HG03521 (cell line): ENCODE measurements around the gene SOCS3.

Source experiments
- ATAC-seq: cut with Tn5 transposase; IDR thresholded peaks from one replicate; pipeline ENCODE4 v1.9.1; 2021; ENCODE audit warnings: mild to moderate bottlenecking, moderate library complexity; ENCODE audit not compliant: unreplicated experiment

SOCS3 gene, protein sequence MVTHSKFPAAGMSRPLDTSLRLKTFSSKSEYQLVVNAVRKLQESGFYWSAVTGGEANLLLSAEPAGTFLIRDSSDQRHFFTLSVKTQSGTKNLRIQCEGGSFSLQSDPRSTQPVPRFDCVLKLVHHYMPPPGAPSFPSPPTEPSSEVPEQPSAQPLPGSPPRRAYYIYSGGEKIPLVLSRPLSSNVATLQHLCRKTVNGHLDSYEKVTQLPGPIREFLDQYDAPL

GRCh38 chr17:78359997-78360370, at the start of gene SOCS3:
Gene SOCS3 (minus strand): TSS chr17:78360077. CDS start chr17:78359095, 982 bp downstream.
- ATAC-seq: peak; percentile 42

DNA sequence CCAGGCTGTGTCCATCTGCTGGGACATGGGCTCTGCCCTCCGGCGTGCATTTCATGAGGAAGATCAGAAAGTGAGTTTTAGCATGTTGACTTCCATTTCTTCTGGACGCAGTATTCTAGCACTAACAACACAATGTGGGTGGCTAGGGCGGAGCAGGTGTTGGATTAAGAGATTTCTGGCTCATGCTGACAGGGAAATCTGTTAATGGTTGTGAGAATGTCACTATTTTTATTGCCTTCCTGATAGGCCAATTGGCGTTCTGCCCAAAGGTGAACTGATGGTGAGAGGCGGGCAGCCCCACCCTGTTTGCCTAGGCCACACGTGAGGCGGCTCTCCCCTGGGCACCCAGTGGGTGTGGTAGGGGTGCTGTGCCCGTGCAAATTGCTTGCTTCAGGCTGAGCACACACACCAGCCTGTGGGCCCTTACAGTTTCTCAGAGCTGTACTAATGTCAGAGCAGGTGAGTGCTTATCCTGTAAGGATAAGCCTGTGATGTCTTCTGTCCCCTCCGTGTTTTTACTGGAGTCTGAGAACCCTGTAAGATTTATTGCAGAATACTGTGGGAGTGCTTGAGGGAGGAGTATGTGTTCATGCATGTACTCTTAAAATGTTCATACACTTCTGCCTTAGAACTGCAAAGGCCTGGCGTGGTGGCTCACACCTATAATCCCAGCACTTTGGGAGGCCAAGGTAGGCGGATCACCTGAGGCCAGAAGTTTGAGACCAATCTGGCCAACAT, 49.5 kb upstream of the SOCS3 start:
- ATAC-seq: no peak

- ATAC-seq: no peak
Measured at GRCh38 chr17:78408476-78409050, 48.7 kb upstream of the SOCS3 start.

DNA sequence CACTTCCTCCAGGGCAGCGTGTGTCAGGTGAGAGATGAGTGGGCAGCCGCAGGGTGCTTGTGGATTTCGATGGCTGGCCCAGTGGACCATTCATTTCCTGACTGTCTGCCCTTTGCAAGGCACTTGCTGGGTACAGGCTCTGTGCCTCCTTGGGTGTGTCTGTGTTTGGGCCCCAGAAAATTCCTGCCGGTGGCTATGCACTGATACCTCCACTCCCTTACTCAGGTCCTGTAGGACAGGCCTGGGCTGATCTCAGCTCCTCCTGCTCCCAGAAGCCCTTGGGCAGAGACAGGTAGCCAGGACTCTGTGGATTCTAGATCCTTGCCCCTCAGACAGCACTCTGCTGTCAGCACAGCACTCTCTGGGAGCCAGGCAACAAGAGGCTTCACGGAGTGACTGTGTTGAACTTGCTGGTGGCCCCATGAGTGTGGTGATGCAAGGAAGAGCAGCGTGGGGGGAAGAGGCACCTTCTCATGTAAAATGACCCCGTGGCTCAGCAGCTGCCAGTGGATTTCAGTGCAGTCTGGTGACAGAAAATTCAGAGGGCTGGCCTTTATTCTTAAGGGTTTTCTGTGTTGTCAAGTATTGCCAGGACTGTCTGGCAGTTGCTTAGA, 47.6 kb upstream of the SOCS3 start:
- ATAC-seq: no peak

DNA sequence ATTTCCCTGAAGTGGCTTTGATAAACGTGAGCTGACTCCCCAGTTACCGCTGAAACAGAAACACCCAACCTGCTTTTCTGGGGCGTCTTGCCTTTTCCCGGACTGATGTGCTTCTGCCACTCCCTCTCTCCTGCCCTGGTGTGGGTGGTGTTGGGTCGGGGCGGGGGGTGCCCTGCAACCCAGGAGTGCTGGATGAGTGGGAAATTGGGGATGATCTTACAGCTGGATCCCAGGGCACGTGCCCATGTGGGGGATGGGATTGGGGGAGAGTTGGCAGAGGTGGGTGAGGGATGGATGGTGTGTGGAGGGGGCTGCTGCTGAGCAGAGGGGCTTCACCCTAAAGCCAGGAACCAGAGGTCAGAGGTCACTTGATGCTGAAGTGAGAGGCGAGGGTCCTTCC, 47.0 kb upstream of the SOCS3 start:
- ATAC-seq: no peak

- no peak for ATAC-seq
Measured at GRCh38 chr17:78406396-78406795, 46.5 kb upstream of the SOCS3 start.

DNA sequence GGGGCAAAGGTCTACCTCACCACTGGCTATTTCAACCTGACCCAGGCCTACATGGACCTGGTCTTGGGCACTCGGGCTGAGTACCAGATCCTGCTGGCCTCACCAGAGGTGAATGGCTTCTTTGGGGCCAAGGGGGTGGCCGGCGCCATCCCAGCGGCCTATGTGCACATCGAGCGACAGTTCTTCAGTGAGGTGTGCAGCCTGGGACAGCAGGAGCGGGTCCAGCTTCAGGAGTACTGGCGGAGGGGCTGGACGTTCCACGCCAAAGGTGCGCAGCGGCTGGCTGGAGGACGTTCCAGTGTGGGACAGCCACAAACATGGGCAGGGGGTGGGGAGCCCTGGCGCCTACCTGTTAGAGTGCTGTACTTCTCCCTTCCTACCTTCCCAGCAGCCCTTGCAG, 43.9 kb upstream of the SOCS3 start:
- ATAC-seq: no peak

DNA sequence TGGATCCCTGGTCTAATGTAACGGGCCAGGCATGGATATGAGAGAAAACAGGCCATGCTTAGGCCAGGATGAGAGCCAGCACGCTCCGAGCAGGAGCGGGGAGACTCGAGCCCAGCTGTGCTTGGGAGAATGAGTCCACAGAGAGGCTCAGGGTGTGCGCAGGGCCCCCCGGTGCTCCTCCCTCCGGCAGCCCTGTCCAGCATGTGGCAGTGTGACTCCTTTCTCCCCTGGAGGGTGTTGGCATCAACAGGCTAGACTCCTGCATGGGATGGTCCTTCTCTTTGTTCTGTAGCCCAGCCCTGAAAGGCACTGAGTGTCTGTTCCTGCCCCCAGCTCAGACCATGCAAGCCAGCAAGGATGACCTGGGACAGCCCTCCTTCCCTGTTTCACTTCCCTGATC, 42.0 kb upstream of the SOCS3 start:
- ATAC-seq: no peak

- ATAC-seq: no peak
Measured at GRCh38 chr17:78401246-78401645, 41.4 kb upstream of the SOCS3 start.

DNA sequence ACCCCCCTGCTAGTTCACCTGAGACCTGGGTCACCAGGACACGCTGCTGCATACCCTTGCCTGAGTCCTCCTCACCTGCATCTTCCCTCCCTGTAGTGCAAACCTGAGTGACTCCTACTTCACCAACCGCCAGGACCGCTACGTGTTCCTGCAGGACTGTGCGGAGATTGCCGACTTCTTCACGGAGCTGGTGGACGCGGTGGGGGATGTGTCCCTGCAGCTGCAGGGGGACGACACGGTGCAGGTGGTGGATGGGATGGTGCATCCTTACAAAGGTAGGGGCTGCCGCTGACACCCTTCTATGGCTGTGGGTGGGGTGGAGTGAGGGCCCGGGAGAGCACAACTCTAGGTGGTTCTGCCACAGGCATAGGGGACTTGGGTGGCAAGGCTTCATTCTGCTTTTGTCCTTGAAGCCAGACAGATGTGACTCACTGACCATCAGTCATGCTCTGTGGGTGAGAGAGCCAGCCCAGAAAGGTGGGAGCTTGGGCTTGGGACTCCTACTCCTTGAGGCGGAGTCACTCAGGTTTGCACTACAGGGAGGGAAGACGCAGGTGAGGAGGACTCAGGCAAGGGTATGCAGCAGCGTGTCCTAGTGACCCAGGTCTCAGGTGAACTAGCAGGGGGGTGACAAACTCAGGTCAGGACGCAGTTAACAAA, 40.8 kb upstream of the SOCS3 start:
- ATAC-seq: no peak

- ATAC-seq: no peak
Measured at GRCh38 chr17:78399693-78400144, 39.8 kb upstream of the SOCS3 start.

DNA sequence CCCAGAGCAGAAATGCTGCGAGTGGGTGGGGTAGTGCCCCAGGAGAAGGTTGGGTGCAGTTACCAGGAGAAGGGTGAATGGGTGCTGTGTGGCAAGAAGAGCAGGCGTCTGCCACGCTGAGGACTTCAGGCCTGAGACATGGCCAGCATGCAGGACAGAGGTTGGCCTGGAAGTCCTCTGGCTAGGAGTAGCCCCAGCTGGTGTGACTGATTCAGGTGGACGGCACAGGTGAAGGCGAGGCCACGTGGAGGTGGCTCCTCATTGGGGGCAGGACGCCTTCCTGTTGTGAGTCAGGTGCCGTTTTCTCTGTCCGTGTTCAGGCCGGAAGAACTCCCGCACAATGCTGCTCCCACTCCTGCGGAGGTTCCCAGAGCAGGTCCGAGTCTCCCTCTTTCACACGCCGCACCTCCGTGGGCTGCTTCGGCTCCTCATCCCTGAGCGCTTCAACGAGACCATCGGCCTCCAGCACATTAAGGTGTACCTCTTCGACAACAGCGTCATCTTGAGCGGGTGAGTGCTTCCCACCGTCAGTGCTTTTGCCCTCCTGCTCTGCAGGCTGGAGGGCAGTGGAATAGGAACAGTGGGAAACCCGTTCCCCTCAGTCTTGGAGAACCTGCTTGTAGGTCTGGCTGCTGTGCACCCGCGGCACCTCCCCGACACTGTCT, 39.3 kb upstream of the SOCS3 start:
- ATAC-seq: no peak

- no peak for ATAC-seq
Measured at GRCh38 chr17:78398390-78398789, 38.5 kb upstream of the SOCS3 start.

DNA sequence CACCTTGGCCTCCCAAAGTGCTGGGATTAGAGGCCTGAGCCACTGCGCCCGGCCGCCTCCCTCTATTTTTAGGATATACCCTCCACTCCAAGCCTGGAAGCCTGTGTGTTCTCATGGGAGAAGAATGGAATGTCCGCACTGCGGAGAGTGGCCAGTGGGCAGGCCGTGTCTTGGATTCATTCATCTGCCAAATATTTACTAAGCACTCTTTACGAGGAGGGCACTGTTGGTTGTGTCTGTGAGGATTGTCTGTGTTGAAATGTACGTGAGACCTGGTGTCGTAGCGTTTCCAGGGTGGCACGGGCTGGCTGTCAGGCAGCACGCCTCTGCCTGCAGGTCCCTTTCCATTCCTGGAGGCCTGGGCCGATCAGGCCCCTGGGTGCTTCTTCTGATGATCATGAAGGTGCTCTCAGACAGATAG, 37.8 kb upstream of the SOCS3 start:
- no peak for ATAC-seq

DNA sequence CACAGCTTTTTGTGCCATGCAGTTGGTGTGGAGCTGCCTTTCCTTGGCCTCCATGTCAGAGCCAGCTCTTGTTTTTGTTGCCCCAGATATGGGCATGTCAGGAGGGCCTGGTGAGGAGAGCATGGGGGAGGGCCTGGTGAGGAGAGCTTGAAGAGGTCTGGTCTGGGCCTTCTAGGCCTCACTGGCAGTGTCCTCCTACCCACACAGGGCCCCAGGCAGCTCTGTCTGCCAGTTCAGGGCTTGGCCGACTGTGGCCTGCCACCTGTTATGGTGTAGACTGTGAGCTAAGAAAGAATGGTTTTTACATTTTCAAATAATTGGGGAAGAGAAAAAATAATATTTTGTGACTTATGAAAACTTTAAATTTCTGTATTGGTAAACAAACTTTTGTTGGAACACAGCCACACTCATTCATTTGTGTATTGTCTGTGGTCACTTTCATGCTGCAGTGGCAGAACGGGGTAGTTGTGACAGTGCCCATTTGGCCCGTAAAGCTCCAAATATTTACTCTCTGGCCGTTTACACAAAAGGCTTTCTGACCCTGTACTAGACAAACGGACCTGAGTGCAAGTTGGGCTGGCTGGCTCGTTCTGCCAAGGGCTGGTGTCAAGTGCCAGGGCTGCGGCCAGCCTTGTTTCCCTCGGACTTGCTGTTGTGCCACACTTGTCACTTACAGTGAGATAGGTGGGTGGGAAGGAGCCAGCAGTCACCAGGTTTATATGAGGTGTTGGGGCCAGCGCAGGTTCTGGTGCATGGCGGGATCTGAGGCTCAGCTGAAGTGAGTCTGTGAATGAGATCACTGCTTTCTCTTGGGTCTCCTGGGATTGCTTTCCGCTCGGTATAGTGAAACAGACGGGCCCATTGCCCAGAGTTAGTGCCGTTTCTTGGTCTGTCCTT, 36.8 kb upstream of the SOCS3 start:
- no peak for ATAC-seq

- ATAC-seq: no peak
Measured at GRCh38 chr17:78395155-78395554, 35.3 kb upstream of the SOCS3 start.

- no peak for ATAC-seq
Measured at GRCh38 chr17:78394209-78394608, 34.3 kb upstream of the SOCS3 start.

DNA sequence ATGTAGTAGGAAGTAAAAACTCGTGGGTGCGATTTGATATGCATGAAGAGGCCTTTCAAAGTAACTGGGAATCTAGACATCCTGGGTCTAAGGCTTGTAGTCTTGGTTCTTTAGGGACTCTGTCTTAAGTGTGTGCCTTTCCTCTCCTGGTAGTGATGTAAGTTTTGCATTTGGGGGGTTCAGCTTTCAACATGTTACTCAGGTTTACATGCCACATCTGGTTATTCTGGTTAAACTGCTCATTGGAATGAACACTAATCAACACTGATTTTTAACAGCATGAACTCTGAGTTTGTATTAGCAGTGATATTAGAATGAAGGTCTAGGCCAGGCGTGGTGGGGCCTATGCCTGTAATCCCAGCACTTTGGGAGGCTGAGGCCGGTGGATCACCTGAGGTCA, 33.7 kb upstream of the SOCS3 start:
- ATAC-seq: no peak

GRCh38 chr17:78392295-78392694, 32.4 kb upstream of the SOCS3 start:
- ATAC-seq: no peak

GRCh38 chr17:78391843-78392242, 32.0 kb upstream of the SOCS3 start:
- no peak for ATAC-seq
